ENCODE data around the gene LMO1.

Gene LMO1

GRCh38 chr11:8293171-8293570 lies 29.5 kb upstream of the LMO1 start:
- no peak for DNase-seq (ENCODE audit: low read depth)
- no peak overlapping the region for H3K4me3 ChIP-seq (ENCODE audit: low read depth, low read length)
- no peak for TF ChIP-seq CTCF (IDR thresholded peaks at IDR 0.05; ENCODE audit: insufficient read depth, low read depth, low read length, missing control alignments)

DNA sequence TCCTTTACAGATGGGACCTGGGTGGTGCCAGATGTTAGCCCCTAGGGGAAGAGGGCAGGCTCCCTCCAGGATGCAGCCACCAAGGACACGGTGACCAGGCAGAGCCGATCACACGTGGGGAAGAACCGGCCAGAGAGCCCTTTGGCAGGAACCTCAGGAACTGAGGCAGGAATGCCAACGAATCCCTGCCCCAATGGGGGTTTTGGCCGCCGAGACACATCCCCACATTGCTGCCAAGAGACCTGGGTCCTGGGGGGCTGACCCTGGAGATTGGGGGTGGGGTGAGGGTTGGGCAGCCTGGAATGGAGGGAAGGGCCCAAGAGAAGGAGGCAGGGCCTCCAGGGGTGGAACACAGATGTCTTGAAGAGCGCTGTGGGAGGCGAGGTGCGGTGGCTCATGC lies 28.7 kb upstream of the LMO1 start:
- DNase-seq (ENCODE audit: low read depth) = no peak
- TF ChIP-seq CTCF (IDR thresholded peaks at IDR 0.05; ENCODE audit: insufficient read depth, low read depth, low read length, missing control alignments) = no peak
- H3K4me3 ChIP-seq (ENCODE audit: low read depth, low read length) = no peak overlapping the region

DNA sequence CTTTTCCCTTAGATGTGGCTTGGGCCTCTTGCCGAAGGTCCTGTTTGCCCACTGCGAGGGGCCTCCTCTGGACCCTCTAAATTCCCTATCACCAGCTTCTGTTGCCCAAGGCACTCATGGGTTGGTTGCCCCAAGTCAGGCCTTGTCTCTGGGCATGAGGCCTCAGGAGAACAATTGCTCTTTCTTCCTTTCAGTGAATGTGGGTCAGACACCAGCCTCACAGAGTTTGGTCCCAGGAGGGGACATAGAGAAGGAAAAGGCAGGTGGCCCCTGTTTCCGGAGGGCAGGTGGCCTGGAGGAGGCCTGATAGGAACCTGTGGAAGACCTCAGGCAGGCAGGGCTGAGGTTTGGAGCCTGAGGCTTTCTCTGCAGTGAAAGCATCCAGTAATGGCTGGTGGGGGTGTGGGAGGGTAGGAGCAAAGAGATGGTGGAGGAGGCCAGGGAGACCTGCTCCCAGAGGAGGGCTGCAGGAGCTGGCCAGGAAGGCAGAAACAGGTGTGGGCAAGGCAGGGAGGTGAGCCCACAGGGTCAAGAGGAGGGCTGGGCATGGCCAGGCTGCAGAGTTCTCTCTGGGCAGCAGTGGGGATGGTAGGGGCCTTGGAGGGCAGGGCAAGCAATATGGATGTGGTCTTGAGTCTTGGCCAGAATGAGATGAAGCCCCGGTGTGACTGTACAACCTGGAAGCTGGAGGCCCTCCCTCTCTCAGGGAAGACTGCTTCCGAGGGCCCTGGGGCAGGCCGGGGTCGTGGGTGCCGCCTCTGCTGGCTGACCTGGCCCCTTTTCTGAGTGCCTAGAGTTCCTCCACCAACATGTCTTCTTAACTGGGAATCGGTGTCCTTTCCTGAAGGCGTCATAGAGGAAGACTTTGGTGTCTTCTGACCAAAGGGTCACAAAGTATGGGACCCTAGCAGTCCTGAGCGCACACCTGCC lies 28.0 kb upstream of the LMO1 start:
- no peak for DNase-seq (ENCODE audit: low read depth)
- no peak overlapping the region for H3K4me3 ChIP-seq (ENCODE audit: low read depth, low read length)
- no peak for TF ChIP-seq CTCF (IDR thresholded peaks at IDR 0.05; ENCODE audit: insufficient read depth, low read depth, low read length, missing control alignments)

- TF ChIP-seq CTCF (IDR thresholded peaks at IDR 0.05; ENCODE audit: insufficient read depth, low read depth, low read length, missing control alignments) = no peak
- H3K4me3 ChIP-seq (ENCODE audit: low read depth, low read length) = no peak overlapping the region
- DNase-seq (ENCODE audit: low read depth) = no peak
Measured at GRCh38 chr11:8290081-8290810, 26.6 kb upstream of the LMO1 start.

GRCh38 chr11:8289492-8289918 lies 25.8 kb upstream of the LMO1 start:
- no peak for TF ChIP-seq CTCF (IDR thresholded peaks at IDR 0.05; ENCODE audit: insufficient read depth, low read depth, low read length, missing control alignments)
- H3K4me3 ChIP-seq (ENCODE audit: low read depth, low read length) = no peak overlapping the region
- no peak for DNase-seq (ENCODE audit: low read depth)

GRCh38 chr11:8288824-8289491 lies 25.3 kb upstream of the LMO1 start:
- DNase-seq (ENCODE audit: low read depth) = no peak
- TF ChIP-seq CTCF (IDR thresholded peaks at IDR 0.05; ENCODE audit: insufficient read depth, low read depth, low read length, missing control alignments) = no peak
- H3K4me3 ChIP-seq (ENCODE audit: low read depth, low read length) = no peak overlapping the region

All from GM12865 (cell line).